Gastroesophageal sphincter (tissue), 3 donors: ENCODE data around the gene JAG2.

Experiments
- CTCF ChIP-seq, 4 experiments: fragments of 200-600 bp in 2 of 4; fragments of 450-650 bp in 2 of 4; sonication (generic) in 1 of 4; IDR thresholded peaks; one replicate each; pipeline ENCODE4 v1.5.1; 2017 to 2019; ENCODE audit warnings: antibody characterized with exemption in 4 of 4, mild to moderate bottlenecking in 2 of 4, moderate library complexity in 2 of 4
- POLR2A ChIP-seq, 2 donors: fragments of 450-650 bp; IDR thresholded peaks; one replicate each; pipeline ENCODE4 v1.6.1; 2017; ENCODE audit warnings: antibody characterized with exemption in 2 of 2, mild to moderate bottlenecking in 2 of 2, moderate library complexity in 1 of 2
- POLR2AphosphoS5 ChIP-seq: sonication (generic); formaldehyde crosslinking; IDR thresholded peaks from one replicate; pipeline ENCODE4 v1.6.1; 2017; ENCODE audit warnings: antibody characterized with exemption

GRCh38 chr14:105199093-105199492 lies 30.5 kb upstream of the JAG2 start:
- TF ChIP-seq POLR2AphosphoS5 (no peak), CTCF (IDR thresholded peaks at IDR 0.05) (no peak), POLR2A (IDR thresholded peaks at IDR 0.05) (no peak)
